Activated CD4-positive, alpha-beta T cell treated with anti-CD3 and anti-CD28 coated beads for 48 hours (primary cell): ENCODE data around the gene DYNC1LI1.

Experiments used
- DNase-seq: peaks from one replicate; pipeline ENCODE4 v3.0.0-alpha.2; 2020

DYNC1LI1 gene

DNA sequence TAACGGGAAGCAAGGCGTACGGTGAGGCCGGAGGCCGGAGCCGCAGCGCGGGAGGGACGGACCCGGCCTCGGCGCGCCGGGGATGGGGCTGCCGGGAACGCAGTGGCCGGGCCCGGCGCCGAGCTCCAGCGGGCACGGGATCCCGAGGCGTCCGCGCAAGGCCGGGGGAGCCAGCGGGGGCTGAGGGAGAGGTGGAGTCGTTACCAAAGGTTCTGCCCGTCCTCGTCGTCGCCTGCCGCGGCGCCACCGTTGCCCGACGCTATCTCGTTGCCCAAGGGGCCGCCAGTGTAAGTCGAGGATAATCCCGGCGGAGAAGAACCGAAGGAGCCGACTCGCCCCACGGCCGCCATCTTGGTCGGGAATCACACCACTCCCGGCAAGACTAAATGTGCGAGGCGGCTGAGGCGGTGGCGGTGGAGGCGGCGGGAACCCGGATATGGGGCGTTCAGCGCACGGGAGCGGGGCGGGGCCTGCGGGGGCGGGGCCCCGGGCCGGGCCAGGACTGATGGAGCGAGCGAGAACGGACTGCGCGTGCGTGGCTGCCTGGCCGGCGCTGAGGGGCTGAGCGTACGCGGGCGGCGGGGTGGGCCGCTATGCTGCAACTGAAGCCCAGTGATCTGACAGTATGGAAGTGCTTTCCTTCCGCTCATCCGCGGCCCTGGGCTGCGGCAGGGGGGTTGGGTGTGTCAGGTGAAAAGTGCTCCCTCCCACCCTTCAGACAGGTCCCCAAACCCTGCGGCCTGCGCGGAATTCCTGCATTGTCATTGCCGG lies at the start of gene DYNC1LI1:
TSS of gene DYNC1LI1 (minus strand) at position 438 of the 771 bp plus-strand sequence. CDS start at position 350, 88 bp downstream.
- peak; percentile 95 for DNase-seq

DNA sequence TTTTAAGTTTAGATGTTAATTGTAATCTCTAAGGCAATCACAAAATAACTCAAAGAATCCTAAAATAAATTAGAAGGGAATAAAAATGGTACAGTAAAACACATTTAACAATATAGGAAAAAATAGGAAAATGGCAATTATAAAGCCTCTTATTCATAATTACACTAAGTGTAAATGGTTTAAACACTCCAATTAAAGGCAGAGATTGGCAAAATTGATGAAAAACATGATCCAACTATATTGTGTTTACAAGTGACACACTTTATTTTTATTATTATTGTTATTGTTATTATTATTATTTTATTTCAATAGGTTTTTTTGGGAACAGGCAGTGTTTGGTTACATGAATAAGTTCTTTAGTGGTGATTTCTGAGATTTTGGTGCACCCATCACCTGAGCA lies 48.7 kb upstream of the DYNC1LI1 start:
- no peak for DNase-seq

DNA sequence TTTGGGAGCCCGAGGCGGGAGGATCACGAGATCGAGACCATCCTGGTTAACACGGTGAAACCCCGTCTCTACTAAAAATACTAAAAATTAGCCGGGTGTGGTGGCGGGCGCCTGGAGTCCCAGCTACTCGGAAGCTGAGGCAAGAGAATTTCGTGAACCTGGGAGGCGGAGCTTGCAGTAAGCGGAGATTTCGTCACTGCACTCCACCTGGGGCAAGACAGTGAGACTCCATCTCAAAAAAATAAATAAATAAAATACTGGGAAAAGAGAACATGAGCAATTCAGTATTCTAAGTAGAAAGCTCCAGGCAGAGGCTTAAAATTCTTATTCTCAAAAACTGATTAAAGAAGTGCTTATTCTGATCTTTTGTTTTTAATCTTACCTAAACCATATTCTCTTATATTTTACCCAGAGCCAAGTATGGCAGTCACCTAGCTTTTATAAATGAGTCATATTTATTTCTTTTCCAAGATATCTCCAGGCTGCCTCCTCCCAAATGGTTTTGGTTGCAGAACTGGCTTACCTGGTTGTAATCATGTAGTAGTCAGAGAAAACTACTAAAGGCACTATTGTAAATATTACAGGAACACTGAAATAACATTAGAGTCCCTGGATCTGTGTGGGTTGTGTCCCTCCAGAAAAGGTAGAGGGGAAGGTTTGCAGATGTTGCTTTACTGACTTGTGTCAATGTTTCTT lies 45.8 kb upstream of the DYNC1LI1 start:
- DNase-seq = no peak

DNA sequence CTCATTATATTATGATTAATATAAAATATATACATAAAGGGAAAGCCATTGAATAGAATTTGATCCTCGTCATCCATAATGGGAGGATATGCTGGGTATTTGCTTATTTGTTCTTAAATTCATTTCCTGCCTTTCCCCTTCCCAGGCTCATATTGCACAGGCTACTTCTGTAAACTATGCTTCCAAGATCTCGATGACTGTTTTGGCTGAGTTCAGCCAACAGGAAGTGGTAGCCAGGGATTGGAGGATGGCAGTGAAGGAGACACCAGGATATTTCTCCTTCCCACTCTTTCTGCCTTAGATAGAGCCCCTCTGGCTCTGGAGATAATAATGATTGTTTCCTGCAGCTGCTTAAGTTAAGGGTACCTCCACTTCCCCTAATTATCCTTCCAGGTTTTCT lies 44.3 kb upstream of the DYNC1LI1 start:
- DNase-seq = no peak

GRCh38 chr3:32613183-32613582 lies 42.5 kb upstream of the DYNC1LI1 start:
- no peak for DNase-seq

GRCh38 chr3:32612547-32612946 lies 41.9 kb upstream of the DYNC1LI1 start:
- no peak for DNase-seq

DNA sequence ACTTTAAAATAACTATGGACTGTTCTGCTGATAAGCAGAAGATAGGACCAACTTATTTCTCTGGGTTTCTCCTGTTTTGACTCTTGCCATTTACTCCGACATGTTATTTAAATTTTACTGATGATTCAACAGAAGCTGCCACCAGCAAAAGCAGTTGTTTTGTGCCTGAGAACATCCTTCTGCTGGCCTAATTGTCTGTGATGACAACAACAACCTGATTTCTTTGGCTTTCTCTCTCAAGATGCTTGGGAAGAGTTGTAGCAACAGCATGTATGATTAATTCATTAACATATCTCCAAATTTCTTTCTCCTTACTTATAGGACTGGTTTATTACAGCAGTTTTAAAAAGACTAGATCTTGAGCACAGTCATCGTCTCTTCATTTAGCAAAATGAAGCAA lies 36.9 kb upstream of the DYNC1LI1 start:
- no peak for DNase-seq

- DNase-seq = no peak
Measured at GRCh38 chr3:32606960-32607359, 36.3 kb upstream of the DYNC1LI1 start.

- no peak for DNase-seq
Measured at GRCh38 chr3:32606277-32606676, 35.6 kb upstream of the DYNC1LI1 start.

DNA sequence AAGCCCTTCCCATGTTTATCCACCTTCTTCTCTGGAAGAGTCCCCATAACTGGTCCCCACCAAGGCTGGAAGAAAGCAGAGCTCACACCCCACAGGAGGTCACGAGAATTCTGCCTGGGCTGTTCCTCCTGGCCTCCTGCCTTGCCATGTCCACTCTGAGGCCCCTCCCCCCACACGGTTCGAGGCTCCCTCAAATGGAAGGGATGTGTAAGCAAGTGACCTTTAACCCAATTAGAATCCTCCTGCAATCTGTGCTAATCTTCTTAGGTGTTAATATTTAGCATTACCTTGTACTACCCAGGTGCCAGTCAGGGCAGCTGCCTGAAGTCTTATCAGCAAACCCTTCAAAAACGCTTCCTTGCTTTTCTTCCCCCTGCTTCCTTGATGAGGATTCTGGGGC lies 32.4 kb upstream of the DYNC1LI1 start:
- no peak for DNase-seq

- DNase-seq = no peak
Measured at GRCh38 chr3:32602206-32602605, 31.5 kb upstream of the DYNC1LI1 start.

GRCh38 chr3:32601722-32602121 lies 31.1 kb upstream of the DYNC1LI1 start:
- no peak for DNase-seq

GRCh38 chr3:32597656-32598055 lies 27.0 kb upstream of the DYNC1LI1 start:
- DNase-seq = no peak

GRCh38 chr3:32596909-32597369 lies 26.3 kb upstream of the DYNC1LI1 start:
- DNase-seq = no peak

DNA sequence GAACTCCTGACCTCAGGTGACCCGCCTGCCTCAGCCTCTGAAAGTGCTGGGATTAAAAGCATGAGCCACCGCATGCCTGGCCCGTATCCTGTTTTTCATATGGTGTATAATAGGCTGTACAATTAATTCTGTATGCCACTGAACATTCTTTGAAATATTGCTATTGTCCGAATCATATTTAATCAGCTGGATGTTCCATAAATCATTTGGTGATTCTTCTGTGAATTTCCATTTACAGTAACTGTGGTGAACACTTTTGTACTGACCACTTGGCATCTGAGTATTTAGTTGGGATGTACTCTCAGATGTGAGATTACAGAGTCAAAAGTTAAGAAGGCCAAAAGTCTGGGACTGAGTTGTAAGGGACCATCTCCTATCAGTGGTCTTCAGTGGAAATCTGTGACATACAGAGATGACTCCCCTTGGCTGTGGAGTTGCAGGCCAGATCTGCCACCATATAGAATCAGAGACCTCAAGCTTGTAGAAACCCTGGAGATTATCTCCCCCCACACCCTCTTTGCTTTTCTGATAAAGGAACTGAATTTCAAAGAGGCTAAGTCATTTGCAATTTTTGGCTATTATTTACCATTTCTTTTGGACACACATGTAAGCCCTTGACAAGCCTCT lies 25.7 kb upstream of the DYNC1LI1 start:
- DNase-seq = no peak

DNA sequence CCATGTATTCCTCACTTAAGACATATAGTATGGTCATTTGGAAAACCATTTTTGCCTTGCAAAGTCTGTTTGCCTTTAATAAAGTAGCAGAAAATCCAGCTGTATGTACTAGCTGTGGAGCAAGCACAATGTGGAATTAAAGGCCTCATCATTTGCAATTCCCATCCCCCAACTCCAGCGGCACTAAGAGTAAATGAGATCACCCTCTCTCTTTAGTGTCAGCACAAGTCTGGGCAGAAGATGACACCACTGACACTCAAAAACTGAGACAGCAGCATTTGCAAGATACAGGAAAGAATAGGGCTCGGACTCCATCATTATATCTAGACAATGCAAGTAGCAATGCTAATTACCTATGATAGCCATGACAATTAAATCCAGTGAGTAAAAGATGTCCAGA lies 24.7 kb upstream of the DYNC1LI1 start:
- no peak for DNase-seq

DNA sequence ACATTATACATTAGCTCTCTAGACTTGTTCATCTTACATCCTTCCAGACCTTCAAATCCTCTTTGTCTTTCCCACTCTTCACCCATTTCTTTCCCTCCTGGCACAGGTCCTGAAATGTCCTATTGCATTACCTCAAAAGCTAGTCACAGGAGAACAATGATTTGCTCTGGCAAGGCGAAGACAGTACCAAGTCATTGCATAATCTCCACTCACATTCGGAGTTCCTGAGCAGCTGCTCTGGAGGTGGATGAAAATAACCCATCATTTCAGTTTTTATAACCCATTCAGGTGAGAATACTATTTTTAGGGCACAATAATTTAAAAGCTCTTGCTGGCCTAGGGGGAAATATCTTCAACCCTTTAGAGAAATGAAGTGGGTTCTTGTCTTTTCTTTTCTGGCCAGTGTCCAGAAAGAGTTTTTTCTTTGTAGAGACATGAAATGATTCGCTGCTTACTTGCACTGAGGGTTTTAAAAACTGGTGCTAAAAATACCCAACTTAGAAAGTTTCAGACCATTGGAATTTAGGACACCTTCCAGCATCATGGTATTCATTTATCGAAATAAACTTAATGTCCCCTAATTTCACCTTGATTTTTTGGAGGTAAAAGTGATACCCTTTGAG lies 23.4 kb upstream of the DYNC1LI1 start:
- no peak for DNase-seq

- no peak for DNase-seq
Measured at GRCh38 chr3:32592696-32593353, 22.2 kb upstream of the DYNC1LI1 start.

- DNase-seq = no peak
Measured at GRCh38 chr3:32592011-32592410, 21.4 kb upstream of the DYNC1LI1 start.

- no peak for DNase-seq
Measured at GRCh38 chr3:32591186-32591585, 20.5 kb upstream of the DYNC1LI1 start.

GRCh38 chr3:32586356-32586755 lies 15.7 kb upstream of the DYNC1LI1 start:
- no peak for DNase-seq

GRCh38 chr3:32584660-32585059 lies 14.0 kb upstream of the DYNC1LI1 start:
- DNase-seq = no peak

GRCh38 chr3:32583708-32584107 lies 13.1 kb upstream of the DYNC1LI1 start:
- DNase-seq = no peak
